GM21447 (cell line): ENCODE results near the gene UNC13A.
A peak's percentile ranks its signal among the peaks of the same experiment; 100 is the strongest.
"Not testable (repeated sequence)": the region's sequence is repeated elsewhere in the genome, so short reads cannot be mapped to it uniquely, and the experiment has no call there.

Source experiments
- ATAC-seq: cut with Tn5 transposase; IDR thresholded peaks from one replicate; pipeline ENCODE4 v1.9.1; 2021; ENCODE audit not compliant: unreplicated experiment

Gene UNC13A

GRCh38 chr19:17576758-17577456 lies 111.2 kb downstream of the UNC13A start:
- no peak for ATAC-seq

GRCh38 chr19:17575871-17576757 lies 112.0 kb downstream of the UNC13A start:
- no peak for ATAC-seq

DNA sequence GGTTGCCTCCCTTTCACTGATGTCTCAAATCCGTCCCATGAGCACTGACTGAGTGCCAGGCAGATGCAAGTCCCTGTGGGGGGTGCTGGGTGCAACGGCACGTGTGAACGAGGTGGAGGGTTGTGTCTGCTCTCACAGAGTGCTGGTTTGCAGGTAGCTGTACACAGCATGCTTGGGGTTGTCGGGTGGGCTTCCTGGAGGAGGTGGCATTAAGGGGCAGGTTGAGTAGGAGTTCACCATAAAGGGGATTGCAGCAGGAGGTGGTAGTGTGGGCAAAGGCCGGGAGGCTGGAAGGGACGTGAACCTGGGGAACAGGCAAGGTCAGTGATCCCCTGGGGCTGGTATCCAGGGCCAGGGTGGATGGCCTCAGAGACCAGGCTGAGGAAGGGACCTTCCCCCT lies 115.5 kb downstream of the UNC13A start:
- ATAC-seq, result no peak

GRCh38 chr19:17570791-17571190 lies 117.4 kb downstream of the UNC13A start:
- ATAC-seq, result no peak

DNA sequence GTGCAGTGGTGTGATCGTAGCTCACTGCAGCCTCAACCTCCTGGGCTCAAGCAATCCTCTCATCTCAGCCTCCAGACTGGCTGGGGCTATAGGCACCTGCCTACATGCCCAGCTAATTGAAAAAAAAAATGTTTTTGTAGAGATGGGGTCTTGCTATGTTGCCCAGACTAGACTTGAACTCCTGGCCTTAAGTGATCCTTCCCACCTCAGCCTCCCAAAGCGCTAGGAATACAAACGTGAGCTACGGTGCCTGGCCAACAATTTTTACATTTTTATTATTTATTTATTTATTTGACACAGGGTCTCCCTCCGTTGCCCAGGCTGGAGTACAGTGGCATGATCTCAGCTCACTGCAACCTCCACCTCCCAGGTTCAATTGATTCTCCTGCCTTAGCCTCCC lies 117.9 kb downstream of the UNC13A start:
- ATAC-seq, result not testable (repeated sequence)

- ATAC-seq, result no peak
Observed at GRCh38 chr19:17567940-17568339, 120.2 kb downstream of the UNC13A start.

DNA sequence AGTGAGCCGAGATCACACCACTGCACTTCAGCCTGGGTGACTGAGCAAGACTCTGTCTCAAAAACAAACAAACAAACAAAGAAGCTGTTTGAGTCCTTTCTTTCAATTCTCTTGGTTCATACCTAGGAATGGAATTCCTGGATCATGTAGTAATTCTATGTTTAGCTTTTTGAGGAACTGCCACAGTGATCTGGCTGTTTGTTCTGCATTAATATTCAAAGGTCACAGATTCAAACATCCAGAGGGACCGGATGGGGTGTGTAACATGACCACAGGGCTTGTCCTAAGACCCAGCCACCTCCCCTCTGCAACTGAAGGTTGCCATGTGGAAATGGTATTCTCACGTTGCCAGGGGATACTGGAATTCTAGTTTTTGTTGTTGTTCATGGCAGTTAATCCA lies 122.5 kb downstream of the UNC13A start:
- no peak for ATAC-seq

- ATAC-seq, result no peak
Observed at GRCh38 chr19:17564781-17565180, 123.4 kb downstream of the UNC13A start.

- ATAC-seq, result no peak
Observed at GRCh38 chr19:17562561-17562960, 125.6 kb downstream of the UNC13A start.

GRCh38 chr19:17562097-17562496 lies 126.1 kb downstream of the UNC13A start:
- ATAC-seq, result no peak

DNA sequence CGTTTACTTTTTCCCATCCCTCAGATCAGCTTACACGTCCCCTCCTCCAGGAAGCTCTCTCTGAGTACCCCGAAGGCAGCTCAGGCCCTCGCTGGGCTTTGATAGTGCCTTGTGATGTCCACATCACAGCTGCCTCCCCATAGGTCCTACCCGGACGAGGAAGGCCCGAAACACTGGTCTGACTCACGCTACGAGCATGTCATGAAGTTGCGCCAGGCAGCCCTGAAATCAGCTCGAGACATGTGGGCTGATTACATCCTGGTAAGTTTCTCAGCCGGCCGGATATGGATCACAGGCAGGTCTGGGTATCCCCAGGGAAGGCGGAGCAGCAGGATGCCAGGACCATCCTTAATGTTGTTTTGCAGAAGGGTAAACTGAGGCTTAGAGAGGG lies 128.0 kb downstream of the UNC13A start:
- ATAC-seq, result no peak

- ATAC-seq, result no peak
Observed at GRCh38 chr19:17557466-17557865, 130.7 kb downstream of the UNC13A start.

DNA sequence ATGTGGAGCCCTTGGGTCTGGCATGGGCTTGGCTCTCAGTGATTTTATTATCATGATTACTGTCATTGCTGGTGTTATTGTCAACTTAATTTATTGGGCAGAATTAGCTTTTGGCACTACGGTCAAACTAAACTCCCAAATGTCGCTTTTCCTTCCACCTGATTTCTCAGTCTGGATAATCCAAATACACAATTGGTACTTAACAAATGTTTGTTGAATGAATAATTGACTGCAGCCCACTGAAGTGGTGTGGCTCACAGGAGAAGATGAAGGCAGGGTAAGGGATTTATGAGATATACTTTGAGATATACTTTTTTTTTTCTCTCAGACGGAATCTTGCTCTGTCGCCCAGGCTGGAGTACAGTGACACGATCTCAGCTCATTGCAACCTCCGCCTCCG lies 131.2 kb downstream of the UNC13A start:
- ATAC-seq, result no peak

DNA sequence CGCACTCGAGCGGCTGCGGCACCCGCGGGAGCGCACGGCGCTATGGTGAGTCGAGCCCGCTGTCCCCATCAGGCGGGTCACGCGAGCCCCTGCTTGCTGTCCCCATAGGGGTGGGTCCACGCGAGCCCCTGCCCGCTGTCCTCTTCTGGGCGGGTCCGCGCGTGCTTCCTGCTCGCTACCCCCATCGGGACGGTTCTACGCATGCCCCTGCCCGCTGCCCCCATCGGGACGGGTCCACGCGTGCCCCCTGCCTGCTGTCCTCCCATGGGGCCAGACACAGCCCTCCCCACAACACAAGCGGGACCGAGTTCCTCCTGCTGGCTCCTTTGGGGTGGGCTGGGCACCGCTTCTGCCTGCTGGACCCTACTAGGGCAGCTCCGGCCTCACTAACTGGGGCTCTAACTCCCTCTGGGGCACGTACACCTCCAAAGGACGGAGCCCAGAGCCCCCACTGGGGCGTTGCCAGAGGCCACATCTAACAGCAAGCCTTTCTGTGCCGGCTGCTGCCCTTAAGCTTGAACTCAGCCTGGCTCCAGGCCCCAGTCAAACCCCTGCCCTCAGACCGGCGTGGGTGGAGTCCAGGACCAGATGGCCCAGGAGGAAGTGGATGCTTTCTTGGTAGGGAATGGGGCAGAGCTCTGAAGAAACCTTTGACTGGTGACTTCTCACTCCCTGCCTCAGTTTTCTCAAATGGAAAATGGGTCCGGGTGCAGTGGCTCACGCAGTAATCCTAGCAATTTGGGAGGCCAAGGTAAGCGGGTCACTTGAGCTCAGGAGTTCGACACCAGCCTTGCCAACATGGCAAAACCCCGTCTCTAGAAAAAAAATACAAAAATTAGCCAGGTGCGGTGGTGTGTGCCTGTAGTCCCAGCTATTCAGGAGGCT lies 132.0 kb downstream of the UNC13A start:
- peak; percentile 34 for ATAC-seq

DNA sequence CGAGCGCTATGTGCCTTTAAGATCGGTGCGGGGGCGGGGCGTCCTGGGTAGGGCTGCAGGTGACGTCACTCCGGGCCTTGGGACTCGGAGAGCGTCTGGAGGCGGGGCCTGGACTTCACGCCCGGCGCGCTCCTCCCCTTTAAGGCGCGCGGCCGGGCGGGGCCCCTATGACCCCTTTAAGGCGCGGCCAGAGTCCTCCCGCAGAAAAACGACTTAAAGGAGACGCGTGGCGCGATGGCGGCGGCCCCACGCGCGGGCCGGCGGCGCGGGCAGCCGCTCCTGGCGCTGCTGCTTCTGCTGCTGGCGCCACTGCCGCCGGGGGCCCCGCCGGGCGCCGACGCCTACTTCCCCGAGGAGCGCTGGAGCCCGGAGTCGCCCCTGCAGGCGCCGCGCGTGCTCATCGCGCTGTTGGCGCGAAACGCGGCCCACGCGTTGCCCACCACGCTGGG lies 132.7 kb downstream of the UNC13A start, which contains the start of gene COLGALT1:
Gene COLGALT1 (plus strand): TSS at position 170 of the 449 bp plus-strand sequence. CDS start 65 bp downstream, at position 235.
- peak; percentile 83 for ATAC-seq

- no peak for ATAC-seq
Observed at GRCh38 chr19:17554968-17555479, 133.1 kb downstream of the UNC13A start.

DNA sequence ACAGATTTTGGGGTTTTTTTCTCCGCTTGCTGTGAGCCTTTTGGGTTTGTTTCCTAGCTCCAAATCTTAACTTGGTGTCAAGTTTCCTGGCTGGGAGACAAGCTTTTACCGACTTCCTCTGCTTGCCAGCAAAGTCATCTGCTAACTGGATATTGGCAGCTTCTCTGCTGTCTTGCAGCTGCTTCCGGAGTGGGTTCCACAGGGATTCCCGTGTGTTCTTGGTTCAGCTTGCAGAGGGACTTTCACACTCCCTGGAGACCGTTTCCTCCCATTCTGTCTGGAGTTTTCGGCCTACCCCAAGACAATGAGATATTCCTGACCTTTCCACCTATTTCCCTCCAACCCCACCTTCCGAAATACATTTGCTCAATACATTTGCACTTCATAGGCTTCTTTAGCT lies 134.9 kb downstream of the UNC13A start:
- no peak for ATAC-seq

DNA sequence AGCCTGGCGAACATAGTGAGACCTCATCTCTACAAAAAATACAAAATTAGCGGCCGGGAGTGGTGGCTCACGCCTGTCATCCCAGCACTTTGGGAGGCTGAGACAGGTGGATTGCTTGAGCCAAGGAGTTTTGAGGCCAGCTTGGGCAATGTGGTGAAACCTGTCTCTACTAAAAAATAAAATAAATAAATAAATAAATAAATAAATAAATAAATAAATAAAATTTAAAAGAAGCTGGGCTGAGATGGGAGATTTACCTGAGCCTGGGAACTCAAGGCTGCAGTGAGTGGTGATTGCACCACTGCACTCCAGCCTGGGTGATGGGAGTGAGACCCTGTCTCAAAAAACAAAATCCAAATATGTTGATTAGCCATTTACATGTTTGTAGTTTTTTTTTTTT lies 135.4 kb downstream of the UNC13A start:
- not testable (repeated sequence) for ATAC-seq
